GM12872 (cell line): ENCODE results near the gene APCDD1L.

Experiments used
- CTCF ChIP-seq: IDR thresholded peaks from 3 replicates; pipeline ENCODE4 v1.5.1; 2011; ENCODE audit warnings: low read depth, mild to moderate bottlenecking, low read length, moderate library complexity; ENCODE audit not compliant: insufficient read depth

The APCDD1L gene

GRCh38 chr20:58547623-58548475 is 32.6 kb upstream of the APCDD1L start:
- no peak for TF ChIP-seq CTCF

GRCh38 chr20:58546756-58547622 is 31.8 kb upstream of the APCDD1L start:
- TF ChIP-seq CTCF, result no peak

GRCh38 chr20:58546416-58546711 is 31.2 kb upstream of the APCDD1L start:
- TF ChIP-seq CTCF, result no peak

GRCh38 chr20:58545565-58546415 is 30.6 kb upstream of the APCDD1L start:
- TF ChIP-seq CTCF, result no peak

- TF ChIP-seq CTCF, result no peak
Observed at GRCh38 chr20:58544891-58545290, 29.7 kb upstream of the APCDD1L start.

- TF ChIP-seq CTCF, result no peak
Observed at GRCh38 chr20:58544286-58544685, 29.1 kb upstream of the APCDD1L start.

- no peak for TF ChIP-seq CTCF
Observed at GRCh38 chr20:58543274-58543673, 28.1 kb upstream of the APCDD1L start.
